DND-41 (cell line): ENCODE results near the gene HOXB8.

ENCODE experiments used
- EZH2 ChIP-seq: IDR thresholded peaks from 3 replicates; pipeline ENCODE4 v1.6.1; 2012; ENCODE audit warnings: borderline replicate concordance, low read depth, mild to moderate bottlenecking, moderate library complexity, low read length, inconsistent platforms; ENCODE audit not compliant: severe bottlenecking
- TF ChIP-seq, protein P1 (sequence below): IDR thresholded peaks from 2 replicates; pipeline ENCODE4 v1.5.1; 2012; ENCODE audit warnings: borderline replicate concordance, low read length, moderate library complexity, mild to moderate bottlenecking; ENCODE audit not compliant: poor library complexity, severe bottlenecking; ENCODE audit errors: extremely low read depth

DNA sequence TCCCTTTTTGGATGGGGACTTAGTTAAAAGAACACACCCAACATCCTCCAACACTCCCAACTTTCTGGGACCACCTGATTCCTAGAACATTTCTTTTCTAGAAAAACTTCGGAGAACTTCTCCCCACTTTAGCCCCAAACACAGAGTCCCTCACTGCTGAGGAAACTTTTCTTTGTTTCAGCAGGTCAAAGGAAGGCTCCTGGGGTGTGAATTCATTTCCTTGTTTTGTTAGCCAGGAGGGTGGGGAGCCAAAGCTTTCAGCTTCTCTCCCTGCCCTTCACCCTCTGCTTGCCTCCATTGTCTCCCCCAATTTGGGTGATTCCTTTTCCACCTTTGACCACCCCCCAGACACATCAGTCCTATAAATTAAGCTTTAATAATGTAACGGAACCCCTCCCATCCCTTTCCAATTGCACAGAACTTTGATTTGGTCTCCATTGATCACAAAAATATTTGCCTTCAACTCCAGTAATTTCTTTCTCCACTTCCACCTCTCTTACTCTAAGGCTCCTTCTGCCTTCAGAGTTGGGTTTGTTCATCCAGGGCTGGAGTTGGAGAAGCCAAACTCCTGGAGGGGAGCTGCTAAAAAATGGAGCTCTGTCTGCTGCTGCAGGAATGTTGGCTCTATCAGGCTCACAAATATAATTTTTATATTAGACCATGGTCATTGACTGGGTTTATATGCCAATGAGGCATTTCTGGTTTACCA is 47.3 kb downstream of the HOXB8 start:
- TF ChIP-seq, protein P1, sequence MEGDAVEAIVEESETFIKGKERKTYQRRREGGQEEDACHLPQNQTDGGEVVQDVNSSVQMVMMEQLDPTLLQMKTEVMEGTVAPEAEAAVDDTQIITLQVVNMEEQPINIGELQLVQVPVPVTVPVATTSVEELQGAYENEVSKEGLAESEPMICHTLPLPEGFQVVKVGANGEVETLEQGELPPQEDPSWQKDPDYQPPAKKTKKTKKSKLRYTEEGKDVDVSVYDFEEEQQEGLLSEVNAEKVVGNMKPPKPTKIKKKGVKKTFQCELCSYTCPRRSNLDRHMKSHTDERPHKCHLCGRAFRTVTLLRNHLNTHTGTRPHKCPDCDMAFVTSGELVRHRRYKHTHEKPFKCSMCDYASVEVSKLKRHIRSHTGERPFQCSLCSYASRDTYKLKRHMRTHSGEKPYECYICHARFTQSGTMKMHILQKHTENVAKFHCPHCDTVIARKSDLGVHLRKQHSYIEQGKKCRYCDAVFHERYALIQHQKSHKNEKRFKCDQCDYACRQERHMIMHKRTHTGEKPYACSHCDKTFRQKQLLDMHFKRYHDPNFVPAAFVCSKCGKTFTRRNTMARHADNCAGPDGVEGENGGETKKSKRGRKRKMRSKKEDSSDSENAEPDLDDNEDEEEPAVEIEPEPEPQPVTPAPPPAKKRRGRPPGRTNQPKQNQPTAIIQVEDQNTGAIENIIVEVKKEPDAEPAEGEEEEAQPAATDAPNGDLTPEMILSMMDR = no peak
- TF ChIP-seq EZH2 = no peak
